GM21825 (cell line): Measurements from ENCODE around the gene NFIX.

Experiments used
- ATAC-seq: cut with Tn5 transposase; IDR thresholded peaks from one replicate; pipeline ENCODE4 v1.9.1; 2021; ENCODE audit warnings: mild to moderate bottlenecking, moderate library complexity; ENCODE audit not compliant: unreplicated experiment

NFIX gene

GRCh38 chr19:13139633-13140311 is 144.5 kb downstream of the NFIX start:
- no peak for ATAC-seq

GRCh38 chr19:13146763-13147563 is 151.7 kb downstream of the NFIX start:
- ATAC-seq: no peak
